Measurements from ENCODE around the gene PABPC1L. TPM values are rescaled to one million over a fixed set of nuclear protein-coding genes. Genes with fewer than 3 reads are reported as not detected.

PABPC1L gene
- total and polyA plus RNA-seq, 7 donors = 1.0 to 2.8 (median 1.8) TPM

GRCh38 chr20:44969300-44969894 is 59.5 kb downstream of the PABPC1L start:
- TF ChIP-seq CTCF (IDR thresholded peaks at IDR 0.05) = no peak
- WGBS, 3 donors = 59 to 61% (median 60%) methylated on average over 3 of the region's 3 CpGs
- intact Hi-C loops (cut with DNase I) = no loop called here
- no peak overlapping the region for H3K4me3 ChIP-seq
- H3K27ac ChIP-seq = no peak overlapping the region
- peaks cover 9% of the 10 kb centered on the region for H3K4me1 ChIP-seq
- H3K27me3 ChIP-seq (ENCODE audit: insufficient read depth in 3 of 3, low read length in 2 of 3) = no peaks in the 10 kb centered on the region
- no peaks in the 10 kb centered on the region for H3K9me3 ChIP-seq
- peaks cover 0 to 28% of the 10 kb centered on the region in 2 donors for H3K36me3 ChIP-seq (ENCODE audit: insufficient read depth in 1 of 2, low read depth in 1 of 2)
- ATAC-seq (no peak), DNase-seq (no peak)

- H3K4me3 ChIP-seq = no peak overlapping the region
These were observed 60.4 kb downstream of the PABPC1L start for GRCh38 chr20:44970243-44970757.

GRCh38 chr20:44973053-44973452 is 63.2 kb downstream of the PABPC1L start:
- intact Hi-C loops (cut with DNase I) = loop anchor here in 1 of 2 donors (10.0 kb wide), 1 partner anchor 1138 kb away; no protein-coding TSS in a partner anchor
- Histone ChIP-seq H3K9me3 (no peaks in the 10 kb centered on the region), H3K4me3 (no peak overlapping the region), H3K4me1 (no peaks in the 10 kb centered on the region), H3K36me3 (ENCODE audit: insufficient read depth in 1 of 2, low read depth in 1 of 2) (peaks cover 0 to 47% of the 10 kb centered on the region in 2 donors), H3K27ac (no peak overlapping the region), H3K27me3 (ENCODE audit: insufficient read depth in 3 of 3, low read length in 2 of 3) (no peaks in the 10 kb centered on the region)
- no peak for DNase-seq
- no peak for TF ChIP-seq CTCF (IDR thresholded peaks at IDR 0.05)
- 65 to 72% (median 66%) methylated on average over 2 of the region's 2 CpGs for WGBS, 3 donors
- no peak for ATAC-seq

More at GRCh38 chr20:44970243-44970757, 60.4 kb downstream of the PABPC1L start:
- 62 to 79% (median 65%) methylated on average over 1 of the region's 1 CpG for WGBS, 3 donors
- Histone ChIP-seq H3K9me3 (no peaks in the 10 kb centered on the region), H3K36me3 (ENCODE audit: insufficient read depth in 1 of 2, low read depth in 1 of 2) (peaks cover 0 to 37% of the 10 kb centered on the region in 2 donors), H3K27me3 (ENCODE audit: insufficient read depth in 3 of 3, low read length in 2 of 3) (no peaks in the 10 kb centered on the region), H3K27ac (no peak overlapping the region), H3K4me1 (peaks cover 9% of the 10 kb centered on the region)
- TF ChIP-seq CTCF (IDR thresholded peaks at IDR 0.05) = no peak
- intact Hi-C loops (cut with DNase I) = loop anchor here in 1 of 2 donors (10.0 kb wide), 1 partner anchor 1135 kb away; no protein-coding TSS in a partner anchor
- DNase-seq (no peak), ATAC-seq (no peak)

GRCh38 chr20:44976698-44977097 is 66.8 kb downstream of the PABPC1L start:
- DNase-seq (no peak), ATAC-seq (no peak)
- H3K9me3 ChIP-seq = no peaks in the 10 kb centered on the region
- no peaks in the 10 kb centered on the region for H3K27me3 ChIP-seq (ENCODE audit: insufficient read depth in 3 of 3, low read length in 2 of 3)
- H3K27ac ChIP-seq = no peak overlapping the region
- no peaks in the 10 kb centered on the region for H3K4me1 ChIP-seq
- no peak for TF ChIP-seq CTCF (IDR thresholded peaks at IDR 0.05)
- intact Hi-C loops (cut with DNase I) = loop anchor here in 1 of 2 donors (10.0 kb wide), 1 partner anchor 1142 kb away; no protein-coding TSS in a partner anchor
- WGBS, 3 donors = 73 to 77% (median 75%) methylated on average over 4 of the region's 4 CpGs
- H3K4me3 ChIP-seq = no peak overlapping the region
- H3K36me3 ChIP-seq (ENCODE audit: insufficient read depth in 1 of 2, low read depth in 1 of 2) = peaks cover 0 to 82% of the 10 kb centered on the region in 2 donors
